ENCODE data around the gene ASB15.

DNA sequence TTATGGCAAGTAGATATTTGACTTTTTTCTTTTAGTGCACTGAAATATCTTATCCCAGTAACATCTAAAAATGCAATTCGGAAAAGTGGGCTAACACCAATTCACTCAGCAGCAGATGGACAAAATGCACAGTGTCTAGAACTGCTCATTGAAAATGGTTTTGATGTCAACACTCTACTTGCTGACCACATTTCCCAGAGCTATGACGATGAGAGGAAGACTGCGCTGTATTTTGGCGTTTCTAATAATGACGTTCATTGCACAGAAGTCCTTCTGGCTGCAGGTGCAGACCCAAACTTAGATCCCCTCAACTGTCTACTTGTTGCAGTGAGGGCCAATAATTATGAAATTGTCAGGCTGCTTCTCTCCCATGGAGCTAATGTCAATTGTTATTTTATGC lies 27.2 kb downstream of the ASB15 start:
- TF ChIP-seq, protein P1, sequence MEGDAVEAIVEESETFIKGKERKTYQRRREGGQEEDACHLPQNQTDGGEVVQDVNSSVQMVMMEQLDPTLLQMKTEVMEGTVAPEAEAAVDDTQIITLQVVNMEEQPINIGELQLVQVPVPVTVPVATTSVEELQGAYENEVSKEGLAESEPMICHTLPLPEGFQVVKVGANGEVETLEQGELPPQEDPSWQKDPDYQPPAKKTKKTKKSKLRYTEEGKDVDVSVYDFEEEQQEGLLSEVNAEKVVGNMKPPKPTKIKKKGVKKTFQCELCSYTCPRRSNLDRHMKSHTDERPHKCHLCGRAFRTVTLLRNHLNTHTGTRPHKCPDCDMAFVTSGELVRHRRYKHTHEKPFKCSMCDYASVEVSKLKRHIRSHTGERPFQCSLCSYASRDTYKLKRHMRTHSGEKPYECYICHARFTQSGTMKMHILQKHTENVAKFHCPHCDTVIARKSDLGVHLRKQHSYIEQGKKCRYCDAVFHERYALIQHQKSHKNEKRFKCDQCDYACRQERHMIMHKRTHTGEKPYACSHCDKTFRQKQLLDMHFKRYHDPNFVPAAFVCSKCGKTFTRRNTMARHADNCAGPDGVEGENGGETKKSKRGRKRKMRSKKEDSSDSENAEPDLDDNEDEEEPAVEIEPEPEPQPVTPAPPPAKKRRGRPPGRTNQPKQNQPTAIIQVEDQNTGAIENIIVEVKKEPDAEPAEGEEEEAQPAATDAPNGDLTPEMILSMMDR (IDR thresholded peaks at IDR 0.05), result no peak
- TF ChIP-seq POLR2A (IDR thresholded peaks at IDR 0.05) (no peak), EP300 (IDR thresholded peaks at IDR 0.05) (no peak)

All from stomach (tissue), 4 donors.